Gastrocnemius medialis (tissue), 4 donors: ENCODE data around the gene NPM1.

Experiments
- CTCF ChIP-seq, 5 experiments: fragments of 450-650 bp in 3 of 5; fragments of 200-600 bp in 2 of 5; sonication (generic) in 2 of 5; IDR thresholded peaks in 4 of 5; conservative IDR thresholded peaks in 1 of 5; 1 replicate in 4 of 5; 2 replicates in 1 of 5; pipeline ENCODE4 v1.5.1; 2016 to 2019; ENCODE audit warnings: antibody characterized with exemption in 5 of 5, mild to moderate bottlenecking in 3 of 5, moderate library complexity in 3 of 5
- POLR2A ChIP-seq, 2 donors: fragments of 450-650 bp; IDR thresholded peaks; one replicate each; pipeline ENCODE4 v1.6.1; 2017; ENCODE audit warnings: antibody characterized with exemption in 2 of 2, mild to moderate bottlenecking in 2 of 2, moderate library complexity in 2 of 2

DNA sequence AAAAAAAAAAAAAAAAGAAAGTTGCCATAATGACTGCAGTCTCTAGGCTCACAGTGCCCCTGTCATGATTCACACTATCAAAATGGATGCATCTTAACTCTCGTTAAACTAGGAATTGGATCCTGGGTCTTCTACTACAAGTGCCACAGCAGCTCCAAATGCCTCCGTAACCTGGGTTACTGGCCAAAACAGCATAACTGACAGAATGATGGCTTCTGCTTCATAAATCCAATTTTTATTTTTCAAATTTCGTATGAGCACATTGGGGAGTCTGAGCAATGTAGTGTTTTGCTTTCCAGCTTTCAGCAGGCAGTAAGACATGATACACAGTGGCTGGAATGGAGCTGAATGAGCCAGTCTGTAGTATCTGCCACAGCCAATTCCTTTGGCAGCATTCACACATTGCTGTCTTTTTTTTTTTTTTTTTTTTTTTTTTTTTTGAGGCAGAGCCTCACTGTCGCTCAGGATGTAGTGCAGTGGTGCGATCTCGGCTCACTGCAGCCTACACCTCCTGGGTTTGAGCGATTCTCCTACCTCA lies 36.0 kb upstream of the NPM1 start:
- TF ChIP-seq CTCF (IDR thresholded peaks at IDR 0.05 in 4 of 5, conservative IDR thresholded peaks at IDR 0.05 in 1 of 5), result no peak
- TF ChIP-seq POLR2A (IDR thresholded peaks at IDR 0.05), result no peak
